HCT116 (cell line): ENCODE data around the gene MTA3. TPM values are rescaled to one million over a fixed set of nuclear protein-coding genes. Genes with fewer than 3 reads are reported as not detected.

ENCODE experiments used
- ATAC-seq: fragments of 200-7000 bp; cut with Tn5 transposase; 2 replicates; pipeline ENCODE4 v1.9.1; 2020; ENCODE audit warnings: mild to moderate bottlenecking, moderate library complexity
- BruUV-seq: library from RNA; stranded (reverse); fragments of 400-500 nt; replicated peaks from 2 replicates; lab custom pipeline; 2021; lab: Mats Ljungman, UMichigan
- CTCF ChIA-PET: fragments of 300-600 bp; sonication (Branson Sonifier 250); formaldehyde crosslinking; loops from one replicate; lab custom pipeline; 2021; ENCODE audit warnings: antibody characterized with exemption; lab: Charles Lee
- POLR2A ChIA-PET: fragments of 300-600, 350-600 bp; sonication (Branson Sonifier 250); formaldehyde crosslinking; loops from one replicate; lab custom pipeline; 2021; ENCODE audit warnings: antibody characterized with exemption; lab: Charles Lee
- RAD21 ChIA-PET, 2 experiments: fragments of 300-600 bp; sonication (Branson Sonifier 250); formaldehyde crosslinking; loops; one replicate each; lab custom pipeline; 2023; ENCODE audit warnings: low total read pairs in 2 of 2; ENCODE audit not compliant: uncharacterized antibody in 2 of 2, unreplicated experiment in 2 of 2, low non-redundant PET in 1 of 2; lab: Charles Lee
- DNase-seq: peaks from one replicate; pipeline ENCODE4 v3.0.0-alpha.2; 2010; ENCODE audit warnings: low read depth, low spot score
- H2AFZ ChIP-seq: fragments of 200-600 bp; shearing (Covaris generic), sonication (generic); 2 replicates; pipeline ENCODE4 v1.6.1; 2017; ENCODE audit warnings: low read depth, mixed run types, mixed read lengths, antibody characterized with exemption, low read length; ENCODE audit not compliant: poor library complexity, severe bottlenecking
- H3K27ac ChIP-seq: 2 replicates; pipeline ENCODE4 v1.5.1; 2012; ENCODE audit warnings: low read depth, low read length
- H3K27me3 ChIP-seq: fragments of 200-600 bp; sonication (generic); 2 replicates; pipeline ENCODE4 v1.6.1; 2016; ENCODE audit warnings: mixed run types, low read length, mixed read lengths; ENCODE audit not compliant: insufficient read depth
- H3K36me3 ChIP-seq, 2 experiments: fragments of 200-500 bp in 1 of 2; fragments of 200-600 bp in 1 of 2; sonication (Bioruptor generic) in 1 of 2; sonication (generic) in 1 of 2; 2 replicates each; pipeline versions ENCODE4 v1.5.1 to v1.6.1; 2014 to 2016; ENCODE audit warnings: low read length in 2 of 2, inconsistent platforms in 1 of 2, mixed read lengths in 1 of 2, mixed run types in 1 of 2; ENCODE audit not compliant: insufficient read depth in 2 of 2, control insufficient read depth in 1 of 2
- H3K4me1 ChIP-seq, 2 experiments: fragments of 200-600 bp in 1 of 2; sonication (generic) in 1 of 2; 2 replicates each; pipeline versions ENCODE4 v1.5.1 to v1.6.1; 2012 to 2017; ENCODE audit warnings: low read length in 2 of 2, inconsistent platforms in 1 of 2, mild to moderate bottlenecking in 1 of 2, mixed read lengths in 1 of 2, mixed run types in 1 of 2, moderate library complexity in 1 of 2; ENCODE audit not compliant: insufficient read depth in 2 of 2, control insufficient read depth in 1 of 2
- H3K4me2 ChIP-seq: fragments of 200-600 bp; sonication (generic); 2 replicates; pipeline ENCODE4 v1.6.1; 2017; ENCODE audit warnings: mixed run types, low read length, mixed read lengths
- H3K4me3 ChIP-seq, 2 experiments: fragments of 200-600 bp in 1 of 2; sonication (generic) in 1 of 2; replicated peaks in 1 of 2; 2 replicates each; pipeline ENCODE4 v1.5.1; 2011 to 2016; ENCODE audit warnings: low read length in 2 of 2, control low read depth in 1 of 2, low read depth in 1 of 2, mild to moderate bottlenecking in 1 of 2, mixed read lengths in 1 of 2, mixed run types in 1 of 2
- H3K79me2 ChIP-seq: fragments of 200-600 bp; sonication (generic); 2 replicates; pipeline ENCODE4 v1.6.1; 2017; ENCODE audit warnings: mild to moderate bottlenecking, mixed run types, low read length, moderate library complexity, mixed read lengths; ENCODE audit not compliant: insufficient read depth
- H3K9ac ChIP-seq: fragments of 200-600 bp; sonication (generic); 2 replicates; pipeline ENCODE4 v1.6.1; 2016; ENCODE audit warnings: low read length, mixed read lengths
- H3K9me2 ChIP-seq: fragments of 200-600 bp; sonication (generic), shearing (Covaris generic); 2 replicates; pipeline ENCODE4 v1.6.1; 2017; ENCODE audit warnings: mixed run types, mild to moderate bottlenecking, moderate library complexity; ENCODE audit not compliant: insufficient read depth
- H3K9me3 ChIP-seq, 2 experiments: fragments of 200-500 bp in 1 of 2; fragments of 200-600 bp in 1 of 2; sonication (Bioruptor generic) in 1 of 2; sonication (generic) in 1 of 2; 2 replicates each; pipeline ENCODE4 v1.6.1; 2014 to 2017; ENCODE audit warnings: low read length in 2 of 2, mixed read lengths in 2 of 2, inconsistent platforms in 1 of 2, low read depth in 1 of 2, mild to moderate bottlenecking in 1 of 2, mixed run types in 1 of 2, moderate library complexity in 1 of 2; ENCODE audit not compliant: control insufficient read depth in 1 of 2, insufficient read depth in 1 of 2
- H4K20me1 ChIP-seq: fragments of 200-600 bp; sonication (generic), shearing (Covaris generic); 2 replicates; pipeline ENCODE4 v1.6.1; 2017; ENCODE audit warnings: mixed run types, mild to moderate bottlenecking, moderate library complexity; ENCODE audit not compliant: insufficient read depth
- CEBPB ChIP-seq: IDR thresholded peaks from 2 replicates; pipeline ENCODE4 v1.6.1; 2012; ENCODE audit warnings: low read depth
- EGR1 ChIP-seq: IDR thresholded peaks from 2 replicates; pipeline ENCODE4 v1.6.1; 2012; ENCODE audit warnings: low read depth
- EZH2phosphoT487 ChIP-seq: fragments of 200-600 bp; IDR thresholded peaks from 2 replicates; pipeline ENCODE4 v1.6.1; 2018; ENCODE audit warnings: antibody characterized with exemption, borderline replicate concordance
- FOSL1 ChIP-seq: IDR thresholded peaks from 2 replicates; pipeline ENCODE4 v1.6.1; 2012; ENCODE audit warnings: low read depth
- POLR2A ChIP-seq: IDR thresholded peaks from 2 replicates; pipeline ENCODE4 v1.7.0; 2011; ENCODE audit warnings: borderline replicate concordance; ENCODE audit not compliant: insufficient read depth, insufficient read length; ENCODE audit errors: extremely low read depth
- RAD21 ChIP-seq: IDR thresholded peaks from 2 replicates; pipeline ENCODE4 v1.6.1; 2012; ENCODE audit warnings: low read depth, mild to moderate bottlenecking
- SIN3A ChIP-seq: IDR thresholded peaks from 2 replicates; pipeline ENCODE4 v1.6.1; 2012; ENCODE audit warnings: low read depth
- SP1 ChIP-seq: IDR thresholded peaks from 2 replicates; pipeline ENCODE4 v1.6.1; 2012; ENCODE audit warnings: low read depth
- SRF ChIP-seq: IDR thresholded peaks from 2 replicates; pipeline ENCODE4 v1.6.1; 2012; ENCODE audit warnings: low read depth
- TCF7L2 ChIP-seq: IDR thresholded peaks from 2 replicates; pipeline ENCODE4 v1.7.0; 2011; ENCODE audit warnings: borderline replicate concordance, inconsistent platforms; ENCODE audit not compliant: insufficient read depth, insufficient read length; ENCODE audit errors: extremely low read depth
- YY1 ChIP-seq: IDR thresholded peaks from 2 replicates; pipeline ENCODE4 v1.6.1; 2011; ENCODE audit warnings: low read length, low read depth, moderate library complexity, mild to moderate bottlenecking; ENCODE audit not compliant: insufficient replicate concordance; ENCODE audit errors: extremely low read depth
- ZFX ChIP-seq: fragments of 450-650 bp; IDR thresholded peaks from 2 replicates; pipeline ENCODE4 v1.6.1; 2017
- ZNF274 ChIP-seq: fragments of 200-500 bp; sonication (Bioruptor generic); IDR thresholded peaks from 2 replicates; pipeline ENCODE4 v1.6.1; 2014; ENCODE audit warnings: mild to moderate bottlenecking, low read depth, low read length, inconsistent platforms
- intact Hi-C: fragments of 100-400 bp; cut with micrococcal nuclease; formaldehyde crosslinking; loops from 2 replicates; pipeline ENCODE4 v1.10.0; 2022
- total RNA-seq: library from RNA; stranded (reverse); gene quantifications from one replicate; pipeline ENCODE4 v1.2.1, GENCODE V29; 2021; ENCODE audit not compliant: unreplicated experiment
- TF ChIP-seq, protein P1 (sequence below): IDR thresholded peaks from 2 replicates; pipeline ENCODE4 v1.6.1; 2012; ENCODE audit warnings: low read depth
- TF ChIP-seq, protein P2 (sequence below): IDR thresholded peaks from 2 replicates; pipeline ENCODE4 v1.6.1; 2012

Gene MTA3
- total RNA-seq, 1 experiment from 2014 or later, result 46.3 TPM

- intact Hi-C loops, result no loop called here
- CTCF ChIA-PET, result no interaction called here
- no peaks in the 10 kb centered on the region for H3K9me2 ChIP-seq
- no peak overlapping the region for H3K9ac ChIP-seq
- H3K9me3 ChIP-seq, result no peaks in the 10 kb centered on the region
- H3K27me3 ChIP-seq, result no peaks in the 10 kb centered on the region
- no peaks in the 10 kb centered on the region for H4K20me1 ChIP-seq
- POLR2A ChIA-PET, result no interaction called here
- ATAC-seq (no peak), DNase-seq (no peak)
- H3K36me3 ChIP-seq, result peaks cover 0 to 1% of the 10 kb centered on the region in 2 experiments; a peak in 1 of 4 replicates
- peaks cover 10% of the 10 kb centered on the region; the same call in 1 of the 2 replicates for H3K79me2 ChIP-seq
- no peak overlapping the region for H3K27ac ChIP-seq
- no TSS peak for BruUV-seq
- RAD21 ChIA-PET, result no interaction called here
- H3K4me1 ChIP-seq, result no peaks in the 10 kb centered on the region
- H3K4me2 ChIP-seq, result no peak overlapping the region
- no peak overlapping the region for H2AFZ ChIP-seq
- no peak overlapping the region for H3K4me3 ChIP-seq
- TF ChIP-seq, protein P1, sequence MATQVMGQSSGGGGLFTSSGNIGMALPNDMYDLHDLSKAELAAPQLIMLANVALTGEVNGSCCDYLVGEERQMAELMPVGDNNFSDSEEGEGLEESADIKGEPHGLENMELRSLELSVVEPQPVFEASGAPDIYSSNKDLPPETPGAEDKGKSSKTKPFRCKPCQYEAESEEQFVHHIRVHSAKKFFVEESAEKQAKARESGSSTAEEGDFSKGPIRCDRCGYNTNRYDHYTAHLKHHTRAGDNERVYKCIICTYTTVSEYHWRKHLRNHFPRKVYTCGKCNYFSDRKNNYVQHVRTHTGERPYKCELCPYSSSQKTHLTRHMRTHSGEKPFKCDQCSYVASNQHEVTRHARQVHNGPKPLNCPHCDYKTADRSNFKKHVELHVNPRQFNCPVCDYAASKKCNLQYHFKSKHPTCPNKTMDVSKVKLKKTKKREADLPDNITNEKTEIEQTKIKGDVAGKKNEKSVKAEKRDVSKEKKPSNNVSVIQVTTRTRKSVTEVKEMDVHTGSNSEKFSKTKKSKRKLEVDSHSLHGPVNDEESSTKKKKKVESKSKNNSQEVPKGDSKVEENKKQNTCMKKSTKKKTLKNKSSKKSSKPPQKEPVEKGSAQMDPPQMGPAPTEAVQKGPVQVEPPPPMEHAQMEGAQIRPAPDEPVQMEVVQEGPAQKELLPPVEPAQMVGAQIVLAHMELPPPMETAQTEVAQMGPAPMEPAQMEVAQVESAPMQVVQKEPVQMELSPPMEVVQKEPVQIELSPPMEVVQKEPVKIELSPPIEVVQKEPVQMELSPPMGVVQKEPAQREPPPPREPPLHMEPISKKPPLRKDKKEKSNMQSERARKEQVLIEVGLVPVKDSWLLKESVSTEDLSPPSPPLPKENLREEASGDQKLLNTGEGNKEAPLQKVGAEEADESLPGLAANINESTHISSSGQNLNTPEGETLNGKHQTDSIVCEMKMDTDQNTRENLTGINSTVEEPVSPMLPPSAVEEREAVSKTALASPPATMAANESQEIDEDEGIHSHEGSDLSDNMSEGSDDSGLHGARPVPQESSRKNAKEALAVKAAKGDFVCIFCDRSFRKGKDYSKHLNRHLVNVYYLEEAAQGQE, result no peak
- TF ChIP-seq FOSL1 (no peak), SP1 (no peak), ZFX (no peak)
Measured at GRCh38 chr2:42587526-42588117, 19.2 kb downstream of the MTA3 start.

DNA sequence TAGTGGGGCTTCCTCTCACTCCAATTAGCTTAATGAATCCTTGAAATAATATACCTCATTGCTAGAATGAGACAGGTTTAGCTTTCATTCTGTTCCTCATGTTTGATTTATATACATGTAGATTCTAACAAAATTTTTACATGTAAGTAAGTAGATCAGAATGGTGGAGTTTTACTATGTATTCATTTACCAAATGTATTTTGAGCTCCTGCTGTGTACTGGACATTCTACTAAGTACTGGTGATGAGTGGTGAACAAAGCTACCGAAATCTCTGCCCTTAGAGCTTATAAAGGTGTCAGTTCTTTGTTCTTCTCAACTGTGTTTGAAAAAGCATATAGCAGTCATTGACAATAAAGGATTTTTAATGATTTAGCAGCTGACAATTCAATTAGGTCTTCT lies 19.7 kb downstream of the MTA3 start:
- peaks cover 5% of the 10 kb centered on the region; the same call in 1 of the 2 replicates for H3K79me2 ChIP-seq
- H3K27ac ChIP-seq, result no peak overlapping the region
- CTCF ChIA-PET, result no interaction called here

More for the DNA sequence above, 19.7 kb downstream of the MTA3 start:
- Histone ChIP-seq H3K9me2 (no peaks in the 10 kb centered on the region), H3K9me3 (no peaks in the 10 kb centered on the region), H3K4me2 (no peak overlapping the region), H2AFZ (no peak overlapping the region), H3K4me1 (no peaks in the 10 kb centered on the region), H3K4me3 (no peak overlapping the region), H3K9ac (no peak overlapping the region), H3K36me3 (no peaks in the 10 kb centered on the region; a peak in 1 of 4 replicates), H3K27me3 (no peaks in the 10 kb centered on the region), H4K20me1 (no peaks in the 10 kb centered on the region)
- ChIA-PET POLR2A (no interaction called here), RAD21 (no interaction called here)
- no TSS peak for BruUV-seq
- intact Hi-C loops, result no loop called here
- no peak for DNase-seq
- no peak for ATAC-seq
- TF ChIP-seq EZH2phosphoT487 (no peak), ZFX (no peak), CEBPB (no peak), EGR1 (no peak), YY1 (no peak), TCF7L2 (no peak), RAD21 (no peak), SRF (no peak), SIN3A (no peak), POLR2A (no peak), ZNF274 (no peak)
- TF ChIP-seq, protein P2, sequence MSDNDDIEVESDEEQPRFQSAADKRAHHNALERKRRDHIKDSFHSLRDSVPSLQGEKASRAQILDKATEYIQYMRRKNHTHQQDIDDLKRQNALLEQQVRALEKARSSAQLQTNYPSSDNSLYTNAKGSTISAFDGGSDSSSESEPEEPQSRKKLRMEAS, result no peak
